OCI-M1 (cell line): ENCODE data around the gene ZNF43.
"Not testable (repeated sequence)": the region's sequence is repeated elsewhere in the genome, so short reads cannot be mapped to it uniquely, and the experiment has no call there.

ENCODE experiments used
- DNase-seq: peaks from one replicate; lab custom pipeline; 2025; lab: John Stamatoyannopoulos, UW

ZNF43 gene

DNA sequence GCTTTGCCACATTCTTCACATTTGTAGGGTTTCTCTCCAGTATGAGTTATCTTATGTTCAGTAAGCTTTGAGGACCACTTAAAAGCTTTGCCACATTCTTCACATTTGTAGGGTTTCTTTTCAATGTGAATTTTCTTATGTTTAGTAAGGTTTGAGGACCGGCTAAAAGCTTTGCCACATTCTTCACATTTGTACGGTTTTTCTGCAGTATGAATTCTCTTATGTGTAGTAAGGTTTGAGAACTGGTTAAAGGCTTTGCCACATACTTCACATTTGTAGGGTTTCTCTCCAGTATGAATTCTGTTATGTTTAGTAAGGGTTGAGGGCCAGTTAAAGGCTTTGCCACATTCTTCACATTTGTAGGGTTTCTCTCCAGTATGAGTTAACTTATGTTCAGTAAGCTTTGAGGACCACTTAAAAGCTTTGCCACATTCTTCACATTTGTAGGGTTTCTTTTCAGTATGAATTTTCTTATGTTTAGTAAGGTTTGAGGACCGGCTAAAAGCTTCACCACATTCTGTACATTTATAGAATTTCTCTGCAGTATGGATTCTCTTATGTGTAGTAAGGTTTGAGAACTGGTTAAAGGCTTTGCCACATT lies 27.5 kb downstream of the ZNF43 start:
- peak; percentile 48 for DNase-seq

DNA sequence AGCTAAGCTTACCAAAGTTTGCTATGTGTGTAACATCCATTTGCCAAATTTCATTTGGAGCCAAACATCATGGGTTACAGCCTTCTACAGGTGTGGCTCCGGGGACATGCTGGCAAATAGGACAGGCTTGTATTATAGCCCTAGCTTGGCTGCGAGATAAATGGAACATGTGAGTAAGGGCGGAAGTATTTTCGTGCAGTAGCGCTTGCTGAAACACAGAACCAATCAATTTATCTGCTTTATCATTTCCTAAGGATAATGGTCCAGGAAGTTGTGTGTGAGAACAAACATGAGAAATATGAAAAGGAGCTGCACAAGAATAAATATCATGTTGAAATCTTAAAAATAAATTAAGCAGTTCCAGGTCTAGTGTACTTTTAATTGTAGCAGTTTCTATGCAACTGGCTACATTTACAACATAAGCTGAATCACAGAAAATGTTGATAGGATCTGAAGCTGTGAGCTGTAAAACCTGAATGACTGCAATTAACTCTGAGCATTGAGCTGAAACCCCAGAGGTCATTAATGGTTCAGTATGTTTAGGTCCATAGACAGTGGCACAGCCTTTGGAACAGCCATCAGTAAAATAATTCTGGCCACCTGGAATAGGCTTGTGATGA lies 46.4 kb downstream of the ZNF43 start:
- DNase-seq = no peak

DNA sequence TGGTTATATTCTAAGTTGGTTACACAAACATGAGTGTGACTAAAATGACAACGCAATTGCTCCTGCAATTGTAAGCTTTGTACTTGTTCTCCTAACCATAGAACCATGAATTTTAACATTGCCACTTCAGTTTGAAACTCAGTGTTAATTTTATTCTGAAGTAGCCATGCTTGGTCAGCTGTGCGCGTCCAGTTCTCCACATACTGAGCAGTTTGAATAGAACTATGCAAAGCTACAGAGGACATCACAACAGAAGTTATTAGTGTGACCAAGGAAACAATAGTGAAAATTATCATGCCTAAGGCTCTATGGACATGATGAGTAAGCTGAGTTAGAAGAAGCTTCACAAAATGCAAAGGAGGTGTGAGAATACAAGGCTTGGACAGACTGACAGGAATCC lies 49.0 kb downstream of the ZNF43 start:
- no peak for DNase-seq

DNA sequence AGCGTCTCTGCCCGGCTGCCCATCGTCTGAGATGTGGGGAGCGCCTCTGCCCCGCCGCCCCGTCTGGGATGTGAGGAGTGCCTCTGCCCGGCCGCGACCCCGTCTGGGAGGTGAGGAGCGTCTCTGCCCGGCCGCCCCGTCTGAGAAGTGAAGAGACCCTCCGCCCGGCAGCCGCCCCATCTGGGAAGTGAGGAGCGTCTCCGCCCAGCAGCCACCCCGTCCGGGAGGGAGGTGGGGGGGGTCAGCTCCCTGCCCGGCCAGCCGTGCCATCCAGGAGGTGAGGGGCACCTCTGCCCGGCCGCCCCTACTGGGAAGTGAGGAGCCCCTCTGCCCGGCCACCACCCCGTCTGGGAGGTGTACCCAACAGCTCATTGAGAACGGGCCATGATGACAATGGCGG lies 60.2 kb downstream of the ZNF43 start:
- DNase-seq = not testable (repeated sequence)

DNA sequence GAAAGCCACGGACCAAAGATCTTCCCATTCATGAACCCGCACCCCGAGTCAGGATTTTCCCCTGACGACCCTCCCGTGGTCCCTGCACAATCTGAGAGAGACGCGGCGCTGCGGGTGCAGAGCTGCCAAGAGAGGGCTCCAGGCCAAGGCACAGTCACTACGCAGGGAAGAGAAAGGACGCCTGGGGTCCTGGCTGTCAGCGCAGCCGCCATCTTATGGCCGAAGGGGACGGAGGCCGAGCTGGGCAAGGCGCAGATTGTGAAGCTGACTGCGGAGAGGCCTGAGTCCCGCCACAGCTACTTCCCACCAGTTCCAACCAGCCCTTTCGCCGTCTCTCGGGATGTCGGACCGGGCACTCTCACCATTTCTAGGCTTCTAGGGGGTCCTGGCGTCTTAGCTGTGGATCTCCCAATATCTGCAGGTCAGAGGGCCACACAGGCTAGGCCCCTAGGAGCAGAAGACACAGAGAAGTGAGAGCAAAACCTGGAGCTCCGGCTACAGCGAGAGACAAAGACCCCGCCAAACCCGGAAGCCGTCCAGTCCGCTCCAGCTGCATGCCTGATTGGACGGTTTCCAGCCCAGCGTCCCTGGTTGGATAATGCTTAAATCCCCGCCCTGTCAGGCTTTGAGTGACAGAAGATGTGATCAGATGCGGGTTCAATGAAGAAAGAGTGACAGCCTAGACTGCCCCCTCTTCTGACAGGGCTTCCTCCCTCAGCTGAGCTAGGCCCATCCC lies 68.7 kb downstream of the ZNF43 start, which contains the start of gene ZNF100:
TSS of gene ZNF100 (minus strand) at position 515 of the 736 bp plus-strand sequence. CDS start at position 365, 150 bp downstream.
- peak; percentile 99 for DNase-seq

DNA sequence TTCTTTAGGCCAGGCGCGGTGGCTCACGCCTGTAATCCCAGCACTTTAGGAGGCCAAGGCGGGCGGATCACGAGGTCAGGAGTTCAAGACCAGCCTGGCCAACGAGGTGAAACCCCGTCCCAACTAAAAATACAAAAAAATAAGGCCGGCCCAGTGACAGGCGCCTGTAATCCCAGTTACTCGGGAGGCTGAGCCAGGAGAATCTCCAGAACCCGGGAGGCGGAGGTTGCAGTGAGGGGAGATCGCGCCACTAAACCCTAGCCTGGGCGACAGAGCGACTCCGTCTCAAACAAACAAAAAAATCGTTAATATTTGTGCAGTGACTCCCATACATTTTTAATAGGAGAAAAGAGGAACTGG lies 69.3 kb downstream of the ZNF43 start:
- DNase-seq = peak; percentile 57

DNA sequence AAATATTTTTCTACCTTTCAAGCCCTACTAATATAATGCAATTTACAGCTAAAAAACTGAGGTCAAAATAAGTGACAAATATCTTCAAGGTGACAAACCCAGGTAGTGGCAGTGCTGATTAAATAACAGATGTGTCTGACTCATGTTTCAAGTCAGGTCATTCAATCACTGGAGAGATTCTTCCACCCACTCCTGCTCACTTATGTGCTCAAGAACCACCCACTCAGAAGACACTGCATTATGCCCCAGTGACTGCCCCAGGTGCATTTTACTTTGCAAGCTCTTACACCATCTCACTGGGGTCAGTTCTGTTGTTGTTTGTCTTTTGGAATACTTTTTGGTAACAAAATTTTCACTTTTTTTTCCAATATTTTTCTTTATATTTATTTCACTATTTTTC lies 70.8 kb downstream of the ZNF43 start:
- no peak for DNase-seq

DNA sequence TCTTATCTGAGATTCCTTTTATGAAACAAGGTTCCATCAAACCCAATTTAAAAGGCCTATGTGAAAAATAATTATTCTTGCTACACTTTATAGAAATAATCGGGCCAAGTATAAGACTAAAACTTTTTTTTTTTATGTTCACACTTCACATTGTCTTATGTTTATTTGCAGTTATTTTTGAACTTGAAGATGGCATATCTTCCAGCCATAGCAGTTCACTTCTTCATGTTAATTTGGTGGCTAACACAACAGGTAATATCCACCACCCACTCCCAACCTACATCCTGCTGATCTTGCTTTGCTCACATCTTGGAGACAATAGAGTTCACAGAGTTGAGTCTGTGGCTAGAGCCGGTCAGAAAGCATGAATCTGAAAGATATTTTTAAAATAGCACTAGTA lies 74.4 kb downstream of the ZNF43 start:
- DNase-seq = not testable (repeated sequence)

DNA sequence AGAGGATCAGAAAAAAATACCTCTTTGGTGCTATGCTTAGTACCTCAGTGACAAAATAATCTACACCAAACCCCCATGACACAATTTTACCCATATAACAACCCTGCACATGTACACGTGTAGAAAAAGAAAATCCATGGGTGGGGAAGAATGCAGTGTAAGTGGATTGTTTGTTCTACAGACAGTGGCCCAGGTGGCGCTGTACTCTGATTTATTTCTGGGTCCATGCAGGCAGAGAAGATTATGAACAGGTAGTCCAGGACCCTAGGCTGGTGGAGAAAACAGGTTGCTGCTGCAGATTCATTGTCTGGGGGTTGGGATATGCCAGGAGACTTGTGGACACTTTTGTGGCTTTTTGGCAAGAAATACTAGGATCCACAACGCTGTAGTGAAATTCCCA lies 77.7 kb downstream of the ZNF43 start:
- DNase-seq = peak; percentile 21

DNA sequence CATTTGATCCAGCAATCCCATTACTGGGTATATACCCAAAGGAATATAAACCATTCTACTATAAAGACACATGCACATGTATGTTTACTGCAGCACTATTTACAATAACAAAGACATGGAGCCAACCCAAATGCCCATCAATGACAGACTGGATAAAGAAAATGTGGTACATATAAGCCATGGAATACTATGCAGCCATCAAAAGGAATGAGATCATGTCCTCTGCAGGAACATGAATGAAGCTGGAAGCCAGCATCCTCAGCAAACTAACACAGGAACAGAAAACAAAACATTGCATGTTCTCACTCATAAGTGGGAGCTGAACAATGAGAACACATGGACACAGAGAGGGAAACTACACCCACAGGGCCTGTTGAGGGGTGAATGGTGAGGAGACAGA lies 80.4 kb downstream of the ZNF43 start:
- DNase-seq = not testable (repeated sequence)
